Endothelial cell of umbilical vein (primary cell): ENCODE data around the gene C3orf49. TPM values are rescaled to one million over a fixed set of nuclear protein-coding genes. Genes with fewer than 3 reads are reported as not detected.

ENCODE experiments used
- BruUV-seq: library from RNA; stranded (reverse); fragments of 400-500 nt; replicated peaks from 2 replicates; lab custom pipeline; 2021; lab: Mats Ljungman, UMichigan
- CTCF ChIA-PET: fragments of 300-600, 350-600 bp; sonication (Branson Sonifier 250); formaldehyde crosslinking; loops from one replicate; lab custom pipeline; 2021; ENCODE audit warnings: antibody characterized with exemption, inconsistent platforms; lab: Charles Lee
- POLR2A ChIA-PET: fragments of 300-600, 350-600 bp; sonication (Branson Sonifier 250); formaldehyde crosslinking; loops from one replicate; lab custom pipeline; 2021; ENCODE audit warnings: antibody characterized with exemption, inconsistent platforms; lab: Charles Lee
- DNase-seq: peaks from one replicate; pipeline ENCODE4 v3.0.0-alpha.2; 2011; ENCODE audit warnings: low read depth, low spot score
- FAIRE-seq: peaks from 2 replicates; lab custom pipeline; 2011; peaks lifted over from hg19 to GRCh38; lab: Jason Lieb, UNC
- H2AFZ ChIP-seq: 2 replicates; pipeline ENCODE4 v1.6.0; 2012; ENCODE audit warnings: low read depth, low read length, control low read depth, inconsistent platforms
- H3K27ac ChIP-seq: 2 replicates; pipeline ENCODE4 v1.5.1; 2011; ENCODE audit warnings: low read depth, mild to moderate bottlenecking, control low read depth, low read length, moderate library complexity; ENCODE audit not compliant: insufficient read depth
- H3K27me3 ChIP-seq, 2 experiments: 2 replicates each; pipeline versions ENCODE4 v1.6.0 to v1.6.1; 2011; ENCODE audit warnings: low read length in 2 of 2, mixed read lengths in 1 of 2; ENCODE audit not compliant: control insufficient read depth in 2 of 2, insufficient read depth in 2 of 2
- H3K36me3 ChIP-seq, 2 experiments: 2 replicates in 1 of 2; 3 replicates in 1 of 2; pipeline ENCODE4 v1.5.1; 2011; ENCODE audit warnings: low read length in 2 of 2, mild to moderate bottlenecking in 1 of 2, moderate library complexity in 1 of 2; ENCODE audit not compliant: control insufficient read depth in 2 of 2, insufficient read depth in 2 of 2; ENCODE audit errors: extremely low read depth in 1 of 2
- H3K4me1 ChIP-seq: 3 replicates; pipeline ENCODE4 v1.5.1; 2011; ENCODE audit warnings: mild to moderate bottlenecking, low read length; ENCODE audit not compliant: control insufficient read depth, insufficient read depth; ENCODE audit errors: extremely low read depth
- H3K4me2 ChIP-seq: 2 replicates; pipeline ENCODE4 v1.6.1; 2011; ENCODE audit warnings: low read length, control low read depth, mixed read lengths; ENCODE audit not compliant: insufficient read depth
- H3K4me3 ChIP-seq, 3 experiments: fragments of 200-600 bp in 1 of 3; sonication (generic), shearing (Covaris generic) in 1 of 3; replicated peaks in 1 of 3; 2 replicates each; pipeline ENCODE4 v1.5.1; 2011 to 2016; ENCODE audit warnings: control low read depth in 3 of 3, low read length in 3 of 3, mild to moderate bottlenecking in 2 of 3, inconsistent platforms in 1 of 3, low read depth in 1 of 3, moderate library complexity in 1 of 3; ENCODE audit not compliant: insufficient read depth in 1 of 3
- H3K79me2 ChIP-seq: 2 replicates; pipeline ENCODE4 v1.6.0; 2012; ENCODE audit warnings: low read length, inconsistent platforms; ENCODE audit not compliant: control insufficient read depth, insufficient read depth
- H3K9ac ChIP-seq: replicated peaks from 2 replicates; pipeline ENCODE3; 2011; ENCODE audit warnings: low read length, control low read depth; ENCODE audit not compliant: insufficient read depth; ENCODE audit errors: extremely low read depth
- H3K9me1 ChIP-seq: replicated peaks from 3 replicates; pipeline ENCODE4 v1.6.0; 2011; ENCODE audit warnings: mild to moderate bottlenecking, low read length; ENCODE audit not compliant: control insufficient read depth, insufficient read depth; ENCODE audit errors: extremely low read depth
- H3K9me3 ChIP-seq: replicated peaks from 2 replicates; pipeline ENCODE4 v1.5.1; 2012; ENCODE audit warnings: low read length, inconsistent platforms; ENCODE audit not compliant: control insufficient read depth, insufficient read depth
- H4K20me1 ChIP-seq: replicated peaks from 2 replicates; pipeline ENCODE3; 2011; ENCODE audit warnings: mild to moderate bottlenecking, low read length; ENCODE audit not compliant: control insufficient read depth, insufficient read depth; ENCODE audit errors: extremely low read depth
- EZH2 ChIP-seq: IDR thresholded peaks from 2 replicates; pipeline ENCODE4 v1.6.1; 2012; ENCODE audit warnings: borderline replicate concordance, low read depth, mild to moderate bottlenecking, moderate library complexity, low read length, inconsistent platforms; ENCODE audit not compliant: severe bottlenecking
- FOS ChIP-seq: IDR thresholded peaks from 2 replicates; pipeline ENCODE4 v1.6.1; 2011; ENCODE audit warnings: mild to moderate bottlenecking, low read length, moderate library complexity, borderline replicate concordance; ENCODE audit not compliant: insufficient read depth
- GATA2 ChIP-seq: IDR thresholded peaks from 2 replicates; pipeline ENCODE4 v1.7.0; 2011; ENCODE audit warnings: low read depth, mild to moderate bottlenecking, moderate library complexity, mixed read lengths, low read length; ENCODE audit not compliant: insufficient read length, insufficient read depth
- JUN ChIP-seq: IDR thresholded peaks from 2 replicates; pipeline ENCODE4 v1.6.1; 2011; ENCODE audit warnings: borderline replicate concordance, low read depth; ENCODE audit not compliant: insufficient read length, insufficient read depth
- MAX ChIP-seq: IDR thresholded peaks from 2 replicates; pipeline ENCODE4 v1.6.1; 2011; ENCODE audit not compliant: insufficient read depth, insufficient read length
- MYC ChIP-seq: IDR thresholded peaks from one replicate; pipeline ENCODE4 v1.6.1; 2011; ENCODE audit warnings: mild to moderate bottlenecking, low read depth, low read length
- POLR2A ChIP-seq: IDR thresholded peaks from 2 replicates; pipeline ENCODE4 v1.6.1; 2012; ENCODE audit warnings: low read depth, mild to moderate bottlenecking, control low read depth, low read length
- POLR2AphosphoS5 ChIP-seq: IDR thresholded peaks from 2 replicates; pipeline ENCODE4 v1.6.1; 2012; ENCODE audit warnings: low read depth, mild to moderate bottlenecking, control low read depth, low read length, moderate library complexity; ENCODE audit not compliant: insufficient read depth
- dilution Hi-C: fragments of 300-500 bp; cut with MboI; formaldehyde crosslinking; loops from one replicate; pipeline ENCODE4 v1.15.0; 2019; ENCODE audit warnings: low sequenced_read_pairs; ENCODE audit not compliant: extremely low pct_ligation_motif_present
- intact Hi-C: fragments of 100-400 bp; cut with micrococcal nuclease; formaldehyde crosslinking; loops from one replicate; pipeline ENCODE4 v1.10.0; 2022
- polyA plus RNA-seq, 4 experiments: library from polyadenylated mRNA; depleted of rRNA in 3 of 4; stranded (reverse) in 3 of 4; unstranded in 1 of 4; fragments of >200 nt; gene quantifications; 2 replicates each; pipeline versions ENCODE4 v1.2.1 to v1.2.3, GENCODE V29; 2011 to 2012; ENCODE audit warnings: missing spikeins in 1 of 4
- total RNA-seq: library from RNA; stranded (reverse); gene quantifications from 2 replicates; pipeline ENCODE4 v1.2.3, GENCODE V29; 2021
- TF ChIP-seq, protein P1 (sequence below), 2 donors: IDR thresholded peaks; 1 replicate in 1 of 2; 2 replicates in 1 of 2; pipeline ENCODE4 v1.5.1; 2011; ENCODE audit warnings: low read length in 2 of 2, mild to moderate bottlenecking in 2 of 2, moderate library complexity in 2 of 2, control low read depth in 1 of 2, inconsistent platforms in 1 of 2, low read depth in 1 of 2; ENCODE audit not compliant: insufficient read depth in 1 of 2; ENCODE audit errors: extremely low read depth in 1 of 2

The C3orf49 gene
- total and polyA plus RNA-seq, 2 donors (not counting 3 experiments of a cell fraction or from before 2014, with no cell fraction given): not detected

- Histone ChIP-seq H3K9me3 (no peaks in the 10 kb centered on the region), H3K36me3 (no peaks in the 10 kb centered on the region), H3K4me1 (peaks cover 15% of the 10 kb centered on the region), H3K79me2 (peaks cover 65% of the 10 kb centered on the region), H3K4me3 (peak overlapping the region; percentile 42 to 99 (median 62)), H3K27ac (peak overlapping the region; percentile 75), H3K4me2 (peak overlapping the region; percentile 93), H2AFZ (peak overlapping the region; percentile 78), H3K9me1 (no peaks in the 10 kb centered on the region), H3K27me3 (no peaks in the 10 kb centered on the region), H3K9ac (peak overlapping the region; percentile 93), H4K20me1 (no peaks in the 10 kb centered on the region)
- TF ChIP-seq EZH2 (no peak), GATA2 (no peak), MAX (no peak), FOS (no peak), JUN (no peak), MYC (no peak), POLR2A (no peak), POLR2AphosphoS5 (no peak)
- TF ChIP-seq, protein P1, sequence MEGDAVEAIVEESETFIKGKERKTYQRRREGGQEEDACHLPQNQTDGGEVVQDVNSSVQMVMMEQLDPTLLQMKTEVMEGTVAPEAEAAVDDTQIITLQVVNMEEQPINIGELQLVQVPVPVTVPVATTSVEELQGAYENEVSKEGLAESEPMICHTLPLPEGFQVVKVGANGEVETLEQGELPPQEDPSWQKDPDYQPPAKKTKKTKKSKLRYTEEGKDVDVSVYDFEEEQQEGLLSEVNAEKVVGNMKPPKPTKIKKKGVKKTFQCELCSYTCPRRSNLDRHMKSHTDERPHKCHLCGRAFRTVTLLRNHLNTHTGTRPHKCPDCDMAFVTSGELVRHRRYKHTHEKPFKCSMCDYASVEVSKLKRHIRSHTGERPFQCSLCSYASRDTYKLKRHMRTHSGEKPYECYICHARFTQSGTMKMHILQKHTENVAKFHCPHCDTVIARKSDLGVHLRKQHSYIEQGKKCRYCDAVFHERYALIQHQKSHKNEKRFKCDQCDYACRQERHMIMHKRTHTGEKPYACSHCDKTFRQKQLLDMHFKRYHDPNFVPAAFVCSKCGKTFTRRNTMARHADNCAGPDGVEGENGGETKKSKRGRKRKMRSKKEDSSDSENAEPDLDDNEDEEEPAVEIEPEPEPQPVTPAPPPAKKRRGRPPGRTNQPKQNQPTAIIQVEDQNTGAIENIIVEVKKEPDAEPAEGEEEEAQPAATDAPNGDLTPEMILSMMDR (IDR thresholded peaks at IDR 0.05; ENCODE audit: extremely low read depth in 1 of 2, insufficient read depth in 1 of 2, low read depth in 1 of 2, low read length in 2 of 2): no peak
- CTCF ChIA-PET: no interaction called here
- POLR2A ChIA-PET: interaction anchor here (0.6 kb wide), 1 partner anchor 158 kb away, joined by 4 read pairs; no protein-coding TSS in a partner anchor
- DNase-seq (no peak), FAIRE-seq (no peak)
- no TSS peak for BruUV-seq
- dilution Hi-C loops (no loop called here), intact Hi-C loops (loop anchor here (5.0 kb wide), 1 partner anchor 100 kb away; no protein-coding TSS in a partner anchor)
Measured at GRCh38 chr3:63862804-63863149, 43.7 kb downstream of the C3orf49 start.
